ENCODE results near the gene ANKRD13A. TPM values are rescaled to one million over a fixed set of nuclear protein-coding genes. Genes with fewer than 3 reads are reported as not detected.

The ANKRD13A gene
- total RNA-seq, result 81.1 TPM in 2 replicates

GRCh38 chr12:109998904-109999648, at the start of gene ANKRD13A:
Gene ANKRD13A, plus strand, starts transcription at chr12:109999430. Its CDS starts 259 bp downstream, at chr12:109999689.

GRCh38 chr12:109995686-109996482, 3.3 kb upstream of the ANKRD13A start, which contains the start of gene GIT2:
Gene GIT2, minus strand, starts transcription at chr12:109996368. Its CDS starts 144 bp downstream, at chr12:109996224.

GRCh38 chr12:110048242-110049027, 49.2 kb downstream of the ANKRD13A start, which contains the start of gene C12orf76:
Gene C12orf76, minus strand, starts transcription at chr12:110048522. Its CDS starts 27 bp downstream, at chr12:110048495.

Other genes starting within 250 kb of the ANKRD13A start
- gene TRPV4, start 166.0 kb upstream of the ANKRD13A start, total RNA-seq, result 1.6 and 2.6 TPM in 2 replicates
- gene GLTP, start 118.9 kb upstream of the ANKRD13A start, total RNA-seq, result 51.2 and 58.2 TPM in 2 replicates
- 8.4 and 8.8 TPM in 2 replicates for gene TCHP, start 99.2 kb upstream of the ANKRD13A start, total RNA-seq
- gene GIT2, start 3.1 kb upstream of the ANKRD13A start, total RNA-seq, result 27.7 and 35.8 TPM in 2 replicates
- gene C12orf76, start 49.1 kb downstream of the ANKRD13A start, total RNA-seq, result 9.8 and 13.2 TPM in 2 replicates
- gene IFT81, start 124.9 kb downstream of the ANKRD13A start, total RNA-seq, result 28.3 and 34.3 TPM in 2 replicates